Thoracic aorta (tissue), 2 donors: ENCODE measurements around the gene ZNF575. TPM values are rescaled to one million over a fixed set of nuclear protein-coding genes. Genes with fewer than 3 reads are reported as not detected.

Source experiments
- ATAC-seq: fragments of 150-250 bp; one replicate; pipeline ENCODE4 v1.8.0; 2017; ENCODE audit warnings: low read depth; ENCODE audit not compliant: insufficient number of reproducible peaks, low FRiP score
- DNase-seq: peaks from one replicate; pipeline ENCODE4 v3.0.0-alpha.2; 2020; ENCODE audit warnings: low spot score
- H3K27ac ChIP-seq, 2 donors: fragments of 200-600 bp; sonication (generic); 1 replicate in 1 of 2; 2 replicates in 1 of 2; pipeline ENCODE4 v1.5.1; 2016; ENCODE audit warnings: mild to moderate bottlenecking in 2 of 2, moderate library complexity in 2 of 2
- H3K27me3 ChIP-seq: fragments of 200-600 bp; sonication (generic); replicated peaks from 2 replicates; pipeline ENCODE4 v1.6.0; 2016; ENCODE audit warnings: mild to moderate bottlenecking; ENCODE audit not compliant: insufficient read depth
- H3K36me3 ChIP-seq: fragments of 200-600 bp; sonication (generic); one replicate; pipeline ENCODE4 v1.5.1; 2016
- H3K4me1 ChIP-seq, 2 donors: fragments of 200-600 bp; sonication (generic); 1 replicate in 1 of 2; 2 replicates in 1 of 2; pipeline versions ENCODE4 v1.5.1 to v1.6.0; 2016; ENCODE audit warnings: low read depth in 2 of 2, mild to moderate bottlenecking in 1 of 2; ENCODE audit not compliant: control insufficient read depth in 1 of 2
- H3K4me3 ChIP-seq: fragments of 200-600 bp; sonication (generic); 2 replicates; pipeline ENCODE4 v1.5.1; 2016; ENCODE audit warnings: mild to moderate bottlenecking
- H3K9me3 ChIP-seq: fragments of 200-600 bp; sonication (generic); 2 replicates; pipeline ENCODE4 v1.5.1; 2016
- CTCF ChIP-seq: fragments of 200-600 bp; sonication (generic); IDR thresholded peaks from one replicate; pipeline ENCODE4 v1.5.1; 2019; ENCODE audit warnings: antibody characterized with exemption
- total RNA-seq, 2 donors: library from RNA; depleted of rRNA; stranded (reverse); fragments of >200 nt; gene quantifications; one replicate each; pipeline versions ENCODE4 v1.1.0 to v1.2.3, GENCODE V29; 2016

ZNF575 gene, protein sequence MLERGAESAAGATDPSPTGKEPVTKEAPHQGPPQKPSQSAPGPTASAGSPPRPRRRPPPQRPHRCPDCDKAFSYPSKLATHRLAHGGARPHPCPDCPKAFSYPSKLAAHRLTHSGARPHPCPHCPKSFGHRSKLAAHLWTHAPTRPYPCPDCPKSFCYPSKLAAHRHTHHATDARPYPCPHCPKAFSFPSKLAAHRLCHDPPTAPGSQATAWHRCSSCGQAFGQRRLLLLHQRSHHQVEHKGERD
- 1 to 10 TPM in 1 of 2 donors, not detected in 1; 1.6 TPM for total RNA-seq

DNA sequence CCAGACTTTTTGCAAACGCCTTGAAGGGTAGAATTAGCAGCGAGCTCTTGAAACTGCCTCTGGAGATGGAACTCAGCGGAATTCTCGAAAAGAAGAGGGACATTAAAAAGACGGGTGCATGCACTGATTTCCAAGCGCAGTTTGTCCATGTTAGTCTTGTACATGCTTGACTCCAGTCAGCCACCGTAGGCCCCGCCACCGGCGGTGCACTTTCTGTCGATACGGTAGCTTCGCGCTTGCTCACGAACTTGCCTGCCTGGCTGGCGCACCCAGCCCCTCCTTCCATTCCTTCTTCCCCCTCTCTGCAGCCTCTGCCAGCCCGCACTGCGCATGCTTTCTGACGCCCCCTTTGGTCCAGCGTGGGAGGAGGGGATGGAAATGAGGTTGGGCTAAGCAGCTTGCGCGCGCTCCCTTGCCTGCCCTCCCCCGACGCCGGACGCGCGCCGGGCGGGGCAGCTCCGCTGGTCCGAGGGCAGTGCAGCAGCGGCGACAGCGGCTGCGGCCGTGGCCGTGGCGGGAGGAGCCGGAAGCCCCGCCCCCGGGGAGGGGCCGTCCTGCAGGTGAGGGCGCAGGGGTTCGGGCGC, at the start of gene ZNF575:
Gene ZNF575, plus strand, starts transcription at position 227 of the 584 bp plus-strand sequence. CDS start 1,235 bp downstream, outside the sequence.
- Histone ChIP-seq H3K4me1 (peaks cover 0 to 32% of the 10 kb centered on the region in 2 donors), H3K4me3 (peak within 1 kb of the TSS; percentile 92), H3K9me3 (no peaks in the 10 kb centered on the region), H3K36me3 (no peaks in the 10 kb centered on the region), H3K27me3 (no peaks in the 10 kb centered on the region), H3K27ac (peak within 1 kb of the TSS; percentile 92 to 98)
- no peak for TF ChIP-seq CTCF
- DNase-seq: peak; percentile 81
- peak; percentile 25 for ATAC-seq

- H3K27ac ChIP-seq: no peak overlapping the region
- H3K36me3 ChIP-seq: no peaks in the 10 kb centered on the region
- ATAC-seq: no peak
- no peak overlapping the region for H3K4me3 ChIP-seq
- no peaks in the 10 kb centered on the region for H3K27me3 ChIP-seq
- H3K4me1 ChIP-seq: no peaks in the 10 kb centered on the region
- no peak for DNase-seq
- TF ChIP-seq CTCF: no peak
- no peaks in the 10 kb centered on the region for H3K9me3 ChIP-seq
Measured at GRCh38 chr19:43483281-43483680, 49.7 kb upstream of the ZNF575 start.

DNA sequence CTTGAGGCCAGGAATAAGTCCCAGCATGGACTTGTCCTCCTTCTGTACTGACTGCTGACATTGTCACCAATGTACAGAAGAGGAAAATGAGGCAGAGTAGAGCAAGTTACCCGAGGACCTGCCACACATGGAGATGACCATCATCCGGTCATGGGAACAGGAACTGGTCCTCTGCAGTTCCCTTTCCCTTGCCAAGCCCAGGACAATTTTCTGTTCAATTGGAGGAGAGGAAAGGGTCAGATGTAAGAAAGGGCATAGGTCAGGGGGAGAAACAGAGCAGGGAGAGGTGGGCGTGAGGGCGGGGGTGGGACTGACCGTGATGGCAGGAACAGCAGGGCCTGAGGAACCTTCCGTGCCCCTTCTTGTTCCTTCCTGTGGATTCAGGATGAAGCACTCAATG, 47.0 kb upstream of the ZNF575 start:
- H3K9me3 ChIP-seq: no peaks in the 10 kb centered on the region
- no peak overlapping the region for H3K4me3 ChIP-seq
- no peaks in the 10 kb centered on the region for H3K4me1 ChIP-seq
- H3K36me3 ChIP-seq: no peaks in the 10 kb centered on the region
- no peaks in the 10 kb centered on the region for H3K27me3 ChIP-seq
- H3K27ac ChIP-seq: no peak overlapping the region
- no peak for TF ChIP-seq CTCF
- ATAC-seq (no peak), DNase-seq (no peak)

GRCh38 chr19:43486412-43486811, 46.6 kb upstream of the ZNF575 start:
- H3K4me3 ChIP-seq: no peak overlapping the region
- no peaks in the 10 kb centered on the region for H3K9me3 ChIP-seq
- DNase-seq (no peak), ATAC-seq (no peak)
- no peaks in the 10 kb centered on the region for H3K36me3 ChIP-seq
- no peaks in the 10 kb centered on the region for H3K27me3 ChIP-seq
- no peak overlapping the region for H3K27ac ChIP-seq
- no peaks in the 10 kb centered on the region for H3K4me1 ChIP-seq
- no peak for TF ChIP-seq CTCF

- Histone ChIP-seq H3K36me3 (no peaks in the 10 kb centered on the region), H3K9me3 (no peaks in the 10 kb centered on the region), H3K27ac (no peak overlapping the region), H3K4me3 (no peak overlapping the region), H3K4me1 (no peaks in the 10 kb centered on the region), H3K27me3 (no peaks in the 10 kb centered on the region)
- ATAC-seq (no peak), DNase-seq (no peak)
- TF ChIP-seq CTCF: no peak
Measured at GRCh38 chr19:43488179-43488578, 44.8 kb upstream of the ZNF575 start.
